OCI-M2 (cell line): ENCODE results near the gene GDPD1.

Source experiments
- DNase-seq: peaks from one replicate; lab custom pipeline; 2025; ENCODE audit not compliant: unreplicated experiment; lab: John Stamatoyannopoulos, UW

GDPD1 gene

GRCh38 chr17:59238906-59239305 lies 18.6 kb downstream of the GDPD1 start:
- DNase-seq = no peak

- DNase-seq = no peak
These were observed 23.8 kb downstream of the GDPD1 start for GRCh38 chr17:59244081-59244480.

GRCh38 chr17:59254742-59255141 lies 34.4 kb downstream of the GDPD1 start:
- DNase-seq = no peak

- DNase-seq = peak; percentile 2
These were observed 36.8 kb downstream of the GDPD1 start for GRCh38 chr17:59257101-59257500.

- DNase-seq = no peak
These were observed 40.4 kb downstream of the GDPD1 start for GRCh38 chr17:59260722-59261121.

- DNase-seq = no peak
These were observed 46.4 kb downstream of the GDPD1 start for GRCh38 chr17:59266745-59267144.

- DNase-seq = no peak
These were observed 47.5 kb downstream of the GDPD1 start for GRCh38 chr17:59267776-59268175.

GRCh38 chr17:59275618-59276017 lies 55.3 kb downstream of the GDPD1 start:
- DNase-seq = no peak

GRCh38 chr17:59277031-59277430 lies 56.7 kb downstream of the GDPD1 start:
- no peak for DNase-seq

GRCh38 chr17:59278406-59278805 lies 58.1 kb downstream of the GDPD1 start:
- DNase-seq = no peak

GRCh38 chr17:59284317-59284716 lies 64.0 kb downstream of the GDPD1 start:
- no peak for DNase-seq

- DNase-seq = no peak
These were observed 67.1 kb downstream of the GDPD1 start for GRCh38 chr17:59287452-59287851.

GRCh38 chr17:59287891-59288290 lies 67.6 kb downstream of the GDPD1 start:
- DNase-seq = no peak

- no peak for DNase-seq
These were observed 69.6 kb downstream of the GDPD1 start for GRCh38 chr17:59289981-59290301.

GRCh38 chr17:59290302-59290998 lies 70.1 kb downstream of the GDPD1 start:
- DNase-seq = peak; percentile 43

- no peak for DNase-seq
These were observed 71.8 kb downstream of the GDPD1 start for GRCh38 chr17:59292174-59292523.

- DNase-seq = no peak
These were observed 75.9 kb downstream of the GDPD1 start for GRCh38 chr17:59296190-59296589.

- no peak for DNase-seq
These were observed 78.2 kb downstream of the GDPD1 start for GRCh38 chr17:59298521-59298920.

- DNase-seq = no peak
These were observed 79.2 kb downstream of the GDPD1 start for GRCh38 chr17:59299400-59300092.

GRCh38 chr17:59300941-59301340 lies 80.6 kb downstream of the GDPD1 start:
- no peak for DNase-seq

- DNase-seq = no peak
These were observed 84.5 kb downstream of the GDPD1 start for GRCh38 chr17:59304811-59305210.

GRCh38 chr17:59310263-59310920 lies 90.1 kb downstream of the GDPD1 start:
- DNase-seq = no peak
